ENCODE measurements around the gene BIRC6. TPM values are rescaled to one million over a fixed set of nuclear protein-coding genes. Genes with fewer than 3 reads are reported as not detected.

Gene BIRC6
- total RNA-seq, 2 experiments from 2014 or later, result 104 to 118 TPM

- no peak overlapping the region for H3K27ac Mint-ChIP-seq
- no peaks in the 10 kb centered on the region for H3K27me3 Mint-ChIP-seq
- H3K36me3 Mint-ChIP-seq (ENCODE audit: low read depth), result peaks cover 46% of the 10 kb centered on the region
- no peaks in the 10 kb centered on the region for H3K4me1 Mint-ChIP-seq
- ChIA-PET CTCF (no interaction called here), POLR2A (no interaction called here)
- H3K9me3 Mint-ChIP-seq, result no peaks in the 10 kb centered on the region
- no peak overlapping the region for H3K4me3 Mint-ChIP-seq
- DNase-seq, result no peak
These were observed 107.6 kb downstream of the BIRC6 start for GRCh38 chr2:32464431-32464830.

DNA sequence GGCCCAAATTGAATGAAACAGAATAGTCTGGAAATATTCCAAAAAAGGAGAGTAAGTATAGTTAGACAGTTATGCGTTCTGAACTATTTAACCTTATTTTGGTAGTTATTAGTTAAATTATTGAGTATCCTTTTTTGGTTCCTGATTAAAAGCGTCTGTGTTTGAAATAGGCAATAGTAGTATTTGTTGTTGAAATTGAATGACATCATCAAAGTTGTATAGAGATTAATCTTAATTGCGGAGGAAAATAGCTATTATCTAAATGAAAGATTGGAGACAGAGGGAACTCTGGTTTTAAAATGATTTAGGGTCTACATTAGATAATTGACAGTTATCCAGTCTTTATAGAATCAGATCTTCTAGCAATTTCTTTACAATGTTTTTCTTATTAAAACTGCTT is 115.8 kb downstream of the BIRC6 start:
- Mint-ChIP-seq H3K27ac (no peak overlapping the region), H3K9me3 (no peaks in the 10 kb centered on the region), H3K4me3 (no peak overlapping the region), H3K36me3 (ENCODE audit: low read depth) (peaks cover 48% of the 10 kb centered on the region), H3K27me3 (no peaks in the 10 kb centered on the region), H3K4me1 (peaks cover 8% of the 10 kb centered on the region)
- no peak for DNase-seq
- POLR2A ChIA-PET, result no interaction called here
- CTCF ChIA-PET, result no interaction called here

DNA sequence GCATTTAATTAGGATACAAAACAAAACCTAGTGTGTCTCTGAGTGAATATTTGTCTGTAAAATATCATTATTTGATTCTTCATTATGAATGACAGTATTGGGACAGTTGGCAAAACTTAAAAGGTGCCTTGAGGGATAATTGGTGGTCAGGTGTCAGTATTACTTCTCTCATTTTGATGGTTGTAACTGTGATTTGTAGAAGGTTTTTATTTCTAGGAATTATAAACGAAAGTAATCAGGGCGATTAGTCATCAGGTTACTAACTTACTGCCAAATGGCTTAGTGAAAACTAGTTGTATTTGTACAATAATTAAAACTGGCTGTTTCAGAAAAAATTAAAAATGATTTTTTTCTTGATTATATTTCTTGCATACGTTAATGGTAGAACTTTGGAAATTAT is 117.6 kb downstream of the BIRC6 start:
- ChIA-PET CTCF (interaction anchor here (1.5 kb wide), 1 partner anchor 31 kb away, joined by 4 read pairs; no protein-coding TSS in a partner anchor), POLR2A (no interaction called here)
- no peak overlapping the region for H3K4me3 Mint-ChIP-seq

GRCh38 chr2:32478889-32479620 is 122.2 kb downstream of the BIRC6 start:
- Mint-ChIP-seq H3K4me3 (no peak overlapping the region), H3K9me3 (no peaks in the 10 kb centered on the region), H3K36me3 (ENCODE audit: low read depth) (peaks cover 43% of the 10 kb centered on the region), H3K27me3 (no peaks in the 10 kb centered on the region), H3K4me1 (peaks cover 2% of the 10 kb centered on the region), H3K27ac (no peak overlapping the region)
- ChIA-PET POLR2A (no interaction called here), CTCF (no interaction called here)
- DNase-seq, result no peak

More for the DNA sequence above, 117.6 kb downstream of the BIRC6 start:
- Mint-ChIP-seq H3K36me3 (ENCODE audit: low read depth) (peaks cover 40% of the 10 kb centered on the region), H3K4me1 (peaks cover 8% of the 10 kb centered on the region), H3K27ac (no peak overlapping the region), H3K9me3 (no peaks in the 10 kb centered on the region), H3K27me3 (no peaks in the 10 kb centered on the region)
- no peak for DNase-seq

- CTCF ChIA-PET, result no interaction called here
- Mint-ChIP-seq H3K4me1 (no peaks in the 10 kb centered on the region), H3K27me3 (no peaks in the 10 kb centered on the region), H3K4me3 (no peak overlapping the region), H3K27ac (no peak overlapping the region), H3K36me3 (ENCODE audit: low read depth) (peaks cover 42% of the 10 kb centered on the region), H3K9me3 (no peaks in the 10 kb centered on the region)
- DNase-seq, result no peak
- POLR2A ChIA-PET, result no interaction called here
These were observed 123.2 kb downstream of the BIRC6 start for GRCh38 chr2:32479993-32480392.

DNA sequence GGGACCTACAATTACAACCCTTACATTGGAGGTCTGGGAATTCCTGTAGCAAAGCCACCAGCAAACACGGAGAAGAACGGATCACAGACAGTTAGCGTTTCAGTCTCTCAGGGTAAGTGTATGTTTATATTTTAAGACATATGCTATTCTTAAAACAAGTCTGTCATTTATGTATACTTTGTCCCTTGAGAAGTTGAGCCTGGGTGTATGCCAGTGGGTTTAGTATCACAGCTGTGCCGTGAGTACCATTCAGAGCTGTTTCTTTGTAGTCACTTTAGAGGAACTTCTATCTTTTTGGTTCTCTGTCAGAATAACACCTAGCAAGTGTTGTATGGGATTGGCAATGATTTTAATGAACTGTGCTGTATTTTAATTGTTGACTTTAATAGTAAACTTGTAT is 125.6 kb downstream of the BIRC6 start:
- DNase-seq, result no peak
- Mint-ChIP-seq H3K27me3 (no peaks in the 10 kb centered on the region), H3K27ac (no peak overlapping the region), H3K9me3 (no peaks in the 10 kb centered on the region), H3K4me1 (no peaks in the 10 kb centered on the region), H3K36me3 (ENCODE audit: low read depth) (peaks cover 49% of the 10 kb centered on the region), H3K4me3 (no peak overlapping the region)
- POLR2A ChIA-PET, result no interaction called here
- CTCF ChIA-PET, result interaction anchor here (0.5 to 0.8 kb wide), 2 partner anchors 22 to 354 kb away, joined by 3 read pairs; no protein-coding TSS in a partner anchor

- DNase-seq, result no peak
- peaks cover 43% of the 10 kb centered on the region for H3K36me3 Mint-ChIP-seq (ENCODE audit: low read depth)
- no peaks in the 10 kb centered on the region for H3K9me3 Mint-ChIP-seq
- ChIA-PET POLR2A (no interaction called here), CTCF (no interaction called here)
- H3K27me3 Mint-ChIP-seq, result no peaks in the 10 kb centered on the region
- H3K4me1 Mint-ChIP-seq, result no peaks in the 10 kb centered on the region
- H3K4me3 Mint-ChIP-seq, result no peak overlapping the region
- no peak overlapping the region for H3K27ac Mint-ChIP-seq
These were observed 128.1 kb downstream of the BIRC6 start for GRCh38 chr2:32484937-32485336.

DNA sequence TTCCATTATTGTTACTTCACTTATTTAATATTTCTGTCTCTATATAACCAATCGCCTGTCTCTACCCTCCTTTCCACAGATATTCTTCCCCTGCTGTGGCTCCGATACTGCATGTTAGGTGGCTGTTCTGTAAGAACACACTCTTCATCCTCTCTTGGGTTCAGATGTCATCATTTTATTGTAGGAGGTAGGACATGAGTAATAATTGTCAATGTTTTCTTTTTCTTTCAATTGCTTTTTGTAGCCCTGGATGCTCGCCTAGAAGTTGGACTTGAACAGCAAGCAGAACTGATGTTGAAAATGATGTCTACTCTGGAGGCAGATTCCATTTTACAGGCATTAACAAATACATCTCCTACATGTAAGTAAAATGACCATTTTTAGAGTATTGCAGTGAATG is 128.6 kb downstream of the BIRC6 start:
- ChIA-PET POLR2A (no interaction called here), CTCF (no interaction called here)
- Mint-ChIP-seq H3K4me1 (no peaks in the 10 kb centered on the region), H3K4me3 (no peak overlapping the region), H3K9me3 (no peaks in the 10 kb centered on the region), H3K27me3 (no peaks in the 10 kb centered on the region), H3K27ac (no peak overlapping the region), H3K36me3 (ENCODE audit: low read depth) (peaks cover 39% of the 10 kb centered on the region)
- no peak for DNase-seq

GRCh38 chr2:32489061-32489460 is 132.2 kb downstream of the BIRC6 start:
- Mint-ChIP-seq H3K27ac (no peak overlapping the region), H3K36me3 (ENCODE audit: low read depth) (peaks cover 24% of the 10 kb centered on the region), H3K9me3 (no peaks in the 10 kb centered on the region), H3K4me3 (no peak overlapping the region), H3K4me1 (no peaks in the 10 kb centered on the region), H3K27me3 (no peaks in the 10 kb centered on the region)
- POLR2A ChIA-PET, result no interaction called here
- DNase-seq, result no peak
- CTCF ChIA-PET, result no interaction called here

GRCh38 chr2:32491346-32491745 is 134.5 kb downstream of the BIRC6 start:
- Mint-ChIP-seq H3K36me3 (ENCODE audit: low read depth) (peaks cover 13% of the 10 kb centered on the region), H3K4me3 (no peak overlapping the region), H3K9me3 (no peaks in the 10 kb centered on the region), H3K4me1 (no peaks in the 10 kb centered on the region), H3K27me3 (no peaks in the 10 kb centered on the region), H3K27ac (no peak overlapping the region)
- no peak for DNase-seq
- POLR2A ChIA-PET, result no interaction called here
- CTCF ChIA-PET, result interaction anchor here (1.6 kb wide), 1 partner anchor 8 kb away, joined by 4 read pairs; no protein-coding TSS in a partner anchor

- Mint-ChIP-seq H3K4me1 (no peaks in the 10 kb centered on the region), H3K36me3 (ENCODE audit: low read depth) (peaks cover 25% of the 10 kb centered on the region), H3K27ac (no peak overlapping the region), H3K27me3 (no peaks in the 10 kb centered on the region), H3K4me3 (no peak overlapping the region), H3K9me3 (no peaks in the 10 kb centered on the region)
- ChIA-PET CTCF (no interaction called here), POLR2A (no interaction called here)
- no peak for DNase-seq
These were observed 138.3 kb downstream of the BIRC6 start for GRCh38 chr2:32495139-32495538.

DNA sequence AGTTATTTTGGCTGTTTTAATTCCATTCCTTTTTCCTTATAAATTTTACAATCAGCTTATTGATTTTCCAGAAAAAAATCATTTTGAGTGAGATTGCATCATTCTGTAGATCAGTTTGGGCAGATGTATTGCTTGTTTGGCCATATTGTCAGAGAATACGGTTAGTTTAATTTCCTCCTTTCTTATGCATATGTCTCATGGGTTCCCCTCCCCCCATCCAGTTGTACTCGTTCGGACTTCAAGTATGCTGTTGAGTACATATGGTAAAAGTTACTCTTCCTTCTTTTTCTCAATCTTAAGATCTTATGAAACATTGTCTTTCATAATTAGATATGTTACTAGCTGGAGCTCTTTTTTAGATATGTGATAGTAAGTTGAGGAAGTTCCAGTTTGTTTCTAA is 139.8 kb downstream of the BIRC6 start:
- ChIA-PET CTCF (no interaction called here), POLR2A (no interaction called here)
- Mint-ChIP-seq H3K27me3 (no peaks in the 10 kb centered on the region), H3K36me3 (ENCODE audit: low read depth) (peaks cover 25% of the 10 kb centered on the region), H3K4me1 (no peaks in the 10 kb centered on the region), H3K27ac (no peak overlapping the region), H3K9me3 (no peaks in the 10 kb centered on the region), H3K4me3 (no peak overlapping the region)
- DNase-seq, result no peak

DNA sequence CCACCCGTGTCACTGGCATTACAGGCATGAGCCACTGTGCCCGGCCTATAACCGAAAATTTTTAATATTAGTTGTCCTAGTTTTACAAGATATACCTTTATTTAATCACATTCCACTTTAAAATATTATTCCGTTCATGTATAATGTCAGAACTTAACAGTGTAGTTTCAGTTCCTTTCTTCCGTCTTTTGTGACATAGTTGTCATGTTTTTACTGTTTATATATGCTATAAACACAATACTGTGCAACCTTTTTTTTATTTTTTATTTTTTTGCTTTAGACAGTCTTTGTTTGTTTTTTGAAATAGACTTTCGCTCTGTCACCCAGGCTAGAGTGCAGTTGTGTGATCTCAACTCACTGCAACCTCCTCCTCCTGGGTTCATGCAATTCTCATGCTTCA is 141.5 kb downstream of the BIRC6 start:
- Mint-ChIP-seq H3K9me3 (no peaks in the 10 kb centered on the region), H3K36me3 (ENCODE audit: low read depth) (peaks cover 32% of the 10 kb centered on the region), H3K27me3 (no peaks in the 10 kb centered on the region), H3K4me3 (no peak overlapping the region), H3K27ac (no peak overlapping the region), H3K4me1 (no peaks in the 10 kb centered on the region)
- ChIA-PET POLR2A (no interaction called here), CTCF (interaction anchor here (1.4 kb wide), 1 partner anchor 7 kb away, joined by 4 read pairs; no protein-coding TSS in a partner anchor)
- DNase-seq, result no peak

DNA sequence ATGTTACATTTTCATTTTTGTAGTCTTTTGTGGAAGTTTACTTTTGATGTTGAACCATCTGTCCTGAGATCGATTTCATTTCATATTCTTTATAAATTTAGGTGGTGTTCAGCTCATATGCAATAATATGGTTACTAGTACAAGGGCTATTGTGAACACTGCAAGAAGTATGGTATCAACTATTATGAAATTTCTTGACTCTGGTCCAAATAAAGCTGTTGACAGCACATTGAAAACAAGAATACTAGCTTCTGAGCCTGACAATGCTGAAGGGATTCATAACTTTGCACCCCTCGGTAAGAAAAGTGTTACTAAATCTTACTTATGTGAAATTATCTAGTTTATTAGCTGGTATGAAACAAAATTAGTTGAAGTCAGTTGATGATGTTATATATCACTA is 146.1 kb downstream of the BIRC6 start:
- peaks cover 32% of the 10 kb centered on the region for H3K36me3 Mint-ChIP-seq (ENCODE audit: low read depth)
- H3K4me3 Mint-ChIP-seq, result no peak overlapping the region
- H3K9me3 Mint-ChIP-seq, result no peaks in the 10 kb centered on the region
- DNase-seq, result no peak
- H3K4me1 Mint-ChIP-seq, result no peaks in the 10 kb centered on the region
- ChIA-PET POLR2A (no interaction called here), CTCF (no interaction called here)
- H3K27ac Mint-ChIP-seq, result no peak overlapping the region
- H3K27me3 Mint-ChIP-seq, result no peaks in the 10 kb centered on the region

Measured in activated CD4-positive, alpha-beta T cell treated with anti-CD3 and anti-CD28 coated beads, Interleukin-2, amount 10 ng/mL, durations not matched to agents 7 days and 5 days (primary cell).